GM19324 (cell line): Measurements from ENCODE around the gene MEIS2.
A peak's percentile ranks its signal among the peaks of the same experiment; 100 is the strongest.

Source experiments
- ATAC-seq: cut with Tn5 transposase; IDR thresholded peaks from one replicate; pipeline ENCODE4 v1.9.1; 2021; ENCODE audit warnings: mild to moderate bottlenecking, moderate library complexity; ENCODE audit not compliant: unreplicated experiment, low FRiP score

Gene MEIS2

DNA sequence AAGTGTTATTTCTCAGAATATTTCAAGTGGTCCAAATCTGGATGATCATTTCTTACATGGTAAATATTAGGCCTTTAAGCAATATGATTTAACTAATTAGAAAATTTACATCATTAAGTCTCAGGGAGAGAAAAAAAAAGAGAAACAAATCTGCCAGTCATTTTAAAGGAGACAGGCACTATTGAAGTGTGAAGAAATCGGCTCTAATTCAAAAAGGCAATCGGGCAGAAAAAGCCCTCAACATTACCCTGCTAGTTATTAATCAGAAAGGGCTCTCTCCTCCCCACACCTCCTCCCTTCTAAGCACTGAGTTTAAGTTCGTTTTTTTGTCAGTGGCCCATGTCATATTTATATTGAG, 215.9 kb downstream of the MEIS2 start:
- ATAC-seq, result no peak

DNA sequence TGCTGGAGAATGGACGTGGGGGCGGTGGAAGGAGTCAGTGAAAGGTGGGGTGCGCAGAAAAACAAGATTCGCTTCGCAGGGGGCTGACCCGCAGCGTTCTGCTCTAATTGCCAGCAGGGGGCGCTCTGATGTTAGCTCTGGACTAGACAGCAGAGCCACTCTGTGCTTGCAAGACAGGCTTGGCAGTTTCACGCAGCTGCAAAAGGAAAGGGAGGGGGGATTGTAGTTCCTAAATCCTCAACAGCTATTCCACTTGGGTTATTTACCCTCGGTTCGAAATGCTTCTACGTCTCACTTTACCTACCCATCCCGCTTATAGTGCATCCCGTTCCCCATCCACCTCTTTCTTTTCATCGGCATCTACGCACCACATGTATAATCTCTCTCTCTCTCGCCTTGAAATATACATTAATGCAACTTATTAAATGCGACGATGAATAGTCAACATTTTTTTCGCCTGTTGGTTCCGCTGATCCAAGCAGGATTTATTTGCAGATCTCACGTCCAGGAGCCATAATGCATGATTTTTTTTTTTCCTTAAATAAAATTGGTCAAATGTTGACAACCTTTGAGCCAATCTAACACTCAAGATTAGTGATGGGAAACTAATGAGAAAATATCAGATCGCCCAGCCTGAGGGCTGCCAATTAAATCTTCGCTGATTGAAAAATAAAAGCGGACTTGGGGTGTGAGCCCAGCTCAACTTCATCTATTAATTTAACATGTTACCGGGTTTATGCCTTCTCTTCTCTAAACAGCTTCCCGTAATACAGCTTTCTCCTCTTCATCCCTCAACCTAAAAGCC, 216.4 kb downstream of the MEIS2 start:
- peak; percentile 76 for ATAC-seq

DNA sequence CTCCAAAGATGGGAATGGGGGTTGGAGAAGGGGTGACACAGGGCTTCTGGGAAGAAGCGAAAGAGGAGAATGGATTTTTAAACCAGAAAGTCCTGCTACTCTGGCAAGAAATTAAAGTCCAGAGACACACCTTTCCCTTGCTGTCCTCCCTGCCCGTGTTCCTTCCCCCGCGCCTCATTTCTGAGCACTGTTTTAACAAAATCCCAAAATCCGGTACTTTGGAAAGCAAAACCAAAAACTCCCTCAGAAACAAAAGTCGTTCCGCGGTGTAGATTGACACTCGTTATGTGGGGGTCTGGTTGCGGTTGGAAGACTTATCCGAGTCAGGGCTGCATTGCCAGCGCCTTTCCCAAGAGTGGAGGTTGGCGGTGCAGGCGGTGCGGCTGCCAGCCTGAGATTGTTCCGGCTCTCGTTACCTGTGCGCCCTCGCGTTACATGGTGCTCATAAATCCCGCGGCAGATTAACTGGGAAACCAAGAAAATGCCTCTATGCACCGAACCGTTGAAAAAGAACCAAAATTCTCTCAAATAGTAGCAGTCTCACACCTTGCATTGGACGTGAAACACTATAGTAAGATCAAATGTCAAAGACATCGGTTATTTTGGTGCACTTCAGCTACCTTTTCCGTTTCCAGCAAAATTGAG, 217.7 kb downstream of the MEIS2 start:
- no peak for ATAC-seq

DNA sequence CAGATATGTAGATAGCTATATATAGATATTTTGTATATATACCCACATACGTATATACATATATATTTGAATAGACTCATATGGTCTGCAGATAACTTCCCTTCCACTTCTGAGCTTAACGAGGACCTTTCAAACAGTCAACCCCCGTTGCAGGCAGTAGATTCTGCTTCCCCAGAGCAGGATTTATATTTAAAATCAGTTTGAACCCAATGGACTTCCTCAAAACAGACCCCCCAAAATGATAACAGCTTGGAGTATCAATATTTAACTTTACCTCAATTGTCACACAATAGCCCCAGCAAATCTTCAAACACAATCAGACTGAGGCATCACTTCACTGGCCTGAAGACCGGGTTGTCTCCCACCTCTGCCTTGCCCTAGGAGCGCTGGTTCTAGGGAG, 218.3 kb downstream of the MEIS2 start:
- no peak for ATAC-seq

DNA sequence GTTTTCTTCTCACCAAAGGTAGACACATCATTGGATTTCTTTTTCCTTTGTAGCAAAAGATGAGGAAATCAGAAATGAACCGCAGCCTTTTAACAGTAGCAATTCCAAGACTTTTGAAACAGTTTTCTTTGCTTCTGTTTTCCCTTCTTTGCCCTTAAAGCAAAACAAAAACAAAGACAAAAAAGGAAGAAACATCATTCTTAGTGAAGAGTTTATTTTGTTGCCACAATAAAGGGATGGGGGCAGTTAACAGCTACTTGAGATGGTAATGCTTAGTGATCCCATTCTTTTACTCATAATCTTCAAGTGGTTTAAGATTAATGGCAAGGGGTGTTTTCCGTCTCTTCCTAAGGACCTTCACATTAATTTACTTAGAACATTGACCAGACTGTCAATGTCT, 218.8 kb downstream of the MEIS2 start:
- ATAC-seq, result no peak

DNA sequence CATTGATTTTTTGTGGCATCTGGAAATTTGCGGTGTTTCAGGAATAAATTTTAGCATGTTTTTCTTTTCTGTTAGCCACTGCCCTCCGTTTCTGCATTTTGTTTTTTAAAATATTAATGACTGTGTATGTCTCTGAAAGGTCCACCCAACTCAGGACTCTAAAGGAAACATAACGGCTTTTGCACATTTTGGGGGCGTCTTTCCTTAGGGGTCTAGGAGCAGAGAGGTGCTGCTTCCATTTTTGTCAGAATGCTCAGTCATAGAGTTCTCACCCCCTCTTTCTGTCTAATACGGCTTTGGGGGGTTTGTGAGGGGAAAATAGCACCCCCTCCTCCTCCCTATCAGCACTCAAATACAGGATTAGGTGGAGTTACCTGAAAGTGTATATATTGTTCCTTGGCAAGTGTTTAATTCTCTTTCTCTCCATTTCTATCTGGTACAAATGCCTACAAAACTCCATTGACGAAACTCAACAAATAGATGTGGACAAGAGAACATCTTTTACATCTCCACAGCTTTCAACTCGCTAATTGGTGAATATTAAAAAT, 219.4 kb downstream of the MEIS2 start:
- ATAC-seq, result no peak

DNA sequence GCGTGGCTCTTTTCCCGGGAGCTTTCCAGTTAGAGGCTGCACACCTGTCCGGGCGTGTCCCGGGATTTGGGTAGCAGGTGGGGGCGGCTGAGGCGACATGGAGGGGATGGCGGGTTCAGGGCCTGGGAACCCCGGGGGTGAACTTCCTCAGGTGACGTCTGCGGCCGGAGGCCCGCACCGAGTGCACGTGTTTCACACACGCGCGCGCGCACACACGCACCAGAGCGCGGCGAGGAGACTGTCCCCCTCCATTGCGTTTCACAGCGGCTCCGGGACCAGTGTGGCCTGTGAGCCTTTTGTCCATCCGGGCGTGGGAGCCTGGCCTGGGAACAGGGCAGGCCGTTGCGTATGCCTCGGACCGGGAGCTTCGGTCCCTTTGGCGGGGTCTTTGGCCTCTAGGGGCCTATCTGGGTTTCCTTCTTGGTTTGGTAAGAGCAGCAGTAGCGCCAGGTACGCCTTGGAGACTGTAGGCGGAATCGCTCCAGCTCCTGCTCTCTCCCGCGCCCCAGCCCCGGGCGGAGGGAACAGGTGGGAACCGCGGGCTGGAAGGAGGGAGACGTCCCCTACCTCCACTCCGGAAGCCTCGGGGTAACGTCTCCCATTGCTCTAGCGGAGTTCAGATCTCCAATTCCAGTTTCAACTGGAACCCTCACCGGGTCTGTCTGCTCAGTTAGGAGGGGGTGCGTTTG, 220.0 kb downstream of the MEIS2 start:
- ATAC-seq, result no peak

DNA sequence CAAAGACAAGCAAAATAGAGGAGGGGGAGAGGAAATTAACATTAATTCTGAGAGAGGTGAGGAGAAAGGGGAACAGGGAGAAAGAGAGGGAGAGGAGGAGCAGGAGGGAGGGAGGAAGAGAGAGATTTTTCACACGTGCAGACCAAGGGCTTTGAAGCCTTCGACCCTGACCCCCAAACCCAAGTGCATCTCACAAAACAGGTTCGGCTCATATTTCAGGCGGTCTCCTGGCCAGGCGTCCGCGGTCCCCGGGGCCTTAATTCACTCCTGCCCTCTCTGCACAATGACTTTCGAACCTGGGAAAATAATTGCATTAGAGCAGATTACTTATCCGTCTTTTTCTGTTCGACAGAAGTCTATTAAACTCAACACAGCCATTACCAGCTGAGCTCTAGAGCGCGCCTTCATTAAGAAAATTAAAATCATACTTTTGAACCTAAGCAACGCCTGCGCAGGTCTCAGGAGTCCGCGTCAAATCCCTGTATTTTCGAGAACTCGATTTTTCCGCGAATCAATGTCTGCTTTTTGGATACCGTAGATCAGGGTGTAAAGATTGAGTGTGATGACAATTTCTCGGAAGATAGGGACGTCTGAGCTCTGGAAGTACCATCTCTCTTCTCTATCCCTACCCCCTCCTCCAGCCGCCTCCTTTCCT, 220.7 kb downstream of the MEIS2 start:
- no peak for ATAC-seq

DNA sequence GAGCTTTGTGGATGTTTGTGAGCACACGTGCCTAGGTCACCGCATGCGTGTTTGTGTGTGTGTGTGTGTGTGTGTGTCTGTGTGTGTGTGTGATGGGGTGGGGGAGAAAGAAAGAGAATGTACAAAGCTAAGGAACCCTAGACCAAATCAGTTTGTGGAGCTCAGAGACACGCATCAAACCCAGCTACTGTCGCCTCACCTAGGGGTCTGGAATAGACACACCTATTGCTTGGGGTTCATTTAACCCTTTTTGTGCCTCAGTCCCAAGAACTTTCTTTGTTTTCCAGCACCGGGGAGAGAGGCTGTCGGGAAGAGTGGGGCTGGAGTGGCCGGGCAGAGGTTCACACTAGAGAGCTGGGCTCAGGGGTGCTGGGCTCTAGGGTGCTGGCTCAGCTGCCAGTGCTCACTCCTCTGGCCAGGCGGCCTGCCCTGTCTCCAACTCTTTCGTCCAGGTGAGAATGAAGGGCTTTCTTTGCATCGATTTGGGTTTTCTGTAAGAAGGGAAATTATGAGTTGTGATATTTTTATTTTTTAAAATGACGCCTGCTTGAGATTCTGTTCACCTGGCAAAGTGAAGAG, 221.6 kb downstream of the MEIS2 start:
- ATAC-seq, result no peak

DNA sequence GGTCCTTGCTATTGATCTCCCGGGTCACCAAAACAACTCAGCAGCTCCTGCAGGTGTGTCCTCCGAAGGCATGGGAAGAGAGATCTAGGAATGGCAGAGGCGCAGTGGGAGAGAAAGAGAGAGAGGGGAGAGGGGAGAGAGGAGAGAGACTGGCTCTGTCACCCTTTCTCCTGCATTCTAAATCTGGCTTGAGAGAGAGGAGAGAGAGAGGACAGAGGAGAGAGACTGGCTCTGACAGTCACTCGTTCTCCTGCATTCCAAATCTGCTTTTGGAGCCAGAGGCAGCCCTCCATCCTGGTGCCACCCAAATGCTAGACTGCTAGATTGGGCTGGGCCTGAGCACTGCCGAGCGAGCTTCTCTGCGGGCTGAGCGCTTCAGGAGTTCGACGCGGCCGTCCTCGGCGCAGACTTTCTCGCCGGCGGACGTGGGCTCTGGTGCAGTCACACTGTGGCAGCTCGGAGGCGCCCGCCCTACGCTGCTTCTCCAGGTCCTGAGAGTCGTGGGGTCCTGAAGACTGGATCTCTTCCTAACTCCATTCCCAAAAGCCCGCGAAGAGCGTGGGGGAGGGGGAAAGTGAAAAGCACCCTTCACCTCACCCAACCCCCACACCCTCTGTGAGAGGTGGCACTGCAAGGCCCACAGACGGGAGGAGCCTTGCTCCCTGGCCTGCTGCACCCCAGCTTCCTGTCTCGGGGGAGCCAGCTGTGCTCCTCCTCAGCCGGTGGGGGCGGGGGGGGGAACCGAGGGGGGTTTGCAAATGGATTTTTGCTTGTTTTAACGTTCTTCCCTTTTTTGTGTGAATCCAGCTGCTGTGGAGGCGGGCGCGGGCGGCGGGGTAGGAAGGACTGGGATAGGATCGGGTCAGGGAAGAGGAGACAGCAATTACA, 222.3 kb downstream of the MEIS2 start:
- no peak for ATAC-seq

DNA sequence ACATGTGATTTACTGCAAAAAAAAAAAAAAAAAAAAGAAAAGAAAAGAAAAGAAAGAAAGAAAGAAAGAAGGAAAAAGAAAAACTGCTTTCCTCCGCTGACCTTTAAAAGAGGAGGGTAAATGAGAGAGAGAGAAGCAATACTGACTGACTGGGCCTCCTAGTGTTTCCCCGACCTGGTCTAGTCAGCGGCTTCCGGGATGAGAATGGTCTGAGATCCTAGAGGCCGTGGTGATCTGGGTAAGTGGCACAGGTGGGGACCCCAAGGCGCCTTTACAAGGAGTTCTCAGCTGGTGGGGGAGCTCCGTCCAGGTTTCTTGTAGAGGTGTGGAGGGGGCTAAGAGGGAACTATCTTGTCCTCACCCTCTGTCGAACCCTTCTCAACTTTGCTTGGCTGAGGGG, 223.1 kb downstream of the MEIS2 start:
- ATAC-seq, result no peak

DNA sequence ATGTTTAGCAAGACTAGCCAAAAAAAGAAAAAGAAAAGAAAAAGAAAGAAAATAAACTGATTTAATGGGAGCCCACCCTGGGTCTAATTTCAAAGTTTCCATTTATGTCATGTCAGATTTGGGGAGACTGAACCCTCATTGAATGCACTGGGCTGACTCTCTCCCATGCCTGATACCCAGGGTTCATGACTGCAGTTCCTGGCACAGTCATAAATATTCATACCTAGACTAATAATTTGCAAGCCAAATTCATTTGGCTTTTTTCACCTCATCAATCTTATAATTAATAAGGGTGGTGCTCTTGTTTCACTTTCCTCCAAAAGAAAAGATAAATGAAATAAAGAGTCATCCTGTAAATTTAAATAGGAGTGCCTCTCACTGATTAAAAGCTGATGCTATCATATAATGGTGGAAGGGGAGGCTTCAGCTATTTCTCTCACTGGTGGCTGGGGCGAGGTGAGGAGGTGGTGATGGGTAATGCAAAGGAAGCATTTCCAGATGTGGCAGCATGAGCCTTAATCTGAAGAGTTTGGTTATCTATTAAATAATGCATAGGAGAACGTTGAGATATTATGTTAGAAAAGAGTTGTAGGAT, 224.5 kb downstream of the MEIS2 start:
- no peak for ATAC-seq

DNA sequence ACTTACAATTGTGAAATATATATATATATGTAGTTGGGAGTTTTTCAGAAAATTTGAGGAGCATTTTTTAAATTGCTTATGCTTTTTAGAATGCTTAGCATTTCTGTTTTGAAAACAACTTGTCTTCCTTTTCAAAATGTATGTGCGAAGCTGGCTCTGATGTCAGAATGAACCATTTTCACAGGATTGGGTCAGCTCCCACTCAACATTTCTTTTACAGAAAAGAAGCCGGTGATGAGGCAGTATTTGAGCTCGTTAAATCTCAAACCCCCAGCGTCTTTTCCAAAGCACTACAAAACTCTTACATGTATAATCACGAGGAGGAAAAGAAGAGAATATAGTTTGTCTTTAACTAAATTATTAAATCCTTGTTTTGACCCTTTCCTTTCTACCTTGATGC, 225.4 kb downstream of the MEIS2 start:
- no peak for ATAC-seq

DNA sequence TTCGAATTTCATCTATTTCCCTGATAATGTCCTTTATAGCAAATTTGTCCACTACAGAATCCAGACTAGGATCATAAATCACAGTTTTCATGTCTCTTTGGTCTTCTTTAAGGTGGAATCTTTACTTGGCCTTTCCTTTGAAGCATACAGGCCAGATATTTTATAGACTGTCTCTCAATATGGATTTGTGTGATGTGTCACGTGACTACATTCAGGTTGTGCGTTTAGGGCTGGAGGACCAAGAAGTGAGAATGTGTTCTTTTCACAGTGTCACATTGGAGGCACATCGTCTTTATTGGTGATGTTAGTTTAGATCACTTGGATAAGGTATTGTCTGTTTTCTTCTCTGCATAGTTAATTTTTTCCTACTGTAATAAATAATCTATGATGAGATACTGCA, 232.9 kb downstream of the MEIS2 start:
- no peak for ATAC-seq

DNA sequence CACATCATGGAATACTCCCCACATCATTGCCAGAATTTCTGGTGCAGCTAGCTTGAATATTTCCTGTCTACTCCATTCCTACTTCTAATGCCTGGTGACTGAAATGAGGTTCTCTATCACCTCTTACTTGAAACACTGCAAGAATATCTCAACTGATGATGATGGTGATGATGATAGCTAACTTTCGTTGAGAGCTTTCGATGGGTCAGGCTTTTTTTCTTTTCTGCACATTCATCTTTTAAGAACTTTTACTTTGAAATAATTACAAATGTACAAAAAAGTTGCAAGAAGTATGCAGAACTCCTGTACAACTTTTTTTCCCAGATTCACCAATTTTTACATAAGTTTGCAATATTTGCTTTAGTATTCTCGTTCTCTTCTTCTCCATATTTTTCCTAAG, 233.5 kb downstream of the MEIS2 start:
- ATAC-seq, result no peak

DNA sequence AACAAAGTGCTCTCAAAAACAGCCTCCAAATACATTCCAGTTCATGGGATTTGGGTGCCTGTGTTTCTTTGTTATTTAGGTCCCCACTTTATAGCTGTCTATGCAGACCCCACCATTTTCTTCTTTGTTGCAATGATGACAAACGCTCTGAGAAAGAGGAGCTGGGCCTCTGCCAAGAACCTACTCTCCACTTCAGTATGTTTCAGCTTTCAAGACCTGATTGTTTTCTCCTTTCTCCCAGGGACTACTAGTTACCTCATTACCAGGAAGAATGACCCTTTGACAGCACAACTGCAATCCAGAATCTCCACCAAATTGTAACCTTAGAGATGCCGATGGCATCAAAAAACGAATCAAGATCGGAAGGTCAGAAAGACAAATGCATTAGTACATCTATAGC, 236.8 kb downstream of the MEIS2 start:
- ATAC-seq, result no peak

DNA sequence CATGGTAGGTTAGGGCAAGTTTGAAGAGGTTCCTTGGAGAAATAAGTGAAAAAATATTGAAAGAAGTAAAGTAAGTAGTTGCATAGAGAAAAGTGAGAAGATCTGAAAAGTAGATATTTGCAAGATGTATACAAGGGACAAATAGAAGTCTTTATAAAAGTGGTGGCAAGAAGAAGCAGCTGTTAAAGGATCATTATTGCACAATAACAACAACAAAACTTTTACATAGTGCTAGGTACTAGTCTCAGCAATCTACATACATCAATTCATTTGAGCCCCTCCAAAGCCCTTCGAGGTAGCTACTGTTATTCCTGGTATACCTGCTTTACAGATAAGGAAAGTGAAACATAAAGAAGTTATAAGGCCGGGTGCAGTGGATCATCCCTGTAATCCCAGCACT, 239.6 kb downstream of the MEIS2 start:
- ATAC-seq, result no peak

DNA sequence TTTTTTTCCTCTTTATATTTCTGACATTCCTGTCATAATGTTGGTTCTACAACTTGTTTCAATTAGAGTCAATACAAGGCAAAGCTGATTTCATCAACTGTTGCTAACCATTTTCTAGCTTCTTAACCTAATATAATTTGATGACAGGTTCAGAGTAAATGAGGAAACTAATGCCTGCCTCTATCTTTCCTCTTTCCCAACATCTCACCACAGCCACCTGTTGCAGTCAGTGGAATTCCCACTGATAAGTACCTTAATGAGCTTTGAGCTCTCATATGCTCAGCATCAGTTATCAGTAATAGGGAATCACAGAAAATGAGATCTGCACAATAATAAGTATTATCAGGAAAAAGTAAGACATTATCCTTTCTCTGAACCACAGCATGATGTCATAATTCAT, 241.9 kb downstream of the MEIS2 start:
- no peak for ATAC-seq

DNA sequence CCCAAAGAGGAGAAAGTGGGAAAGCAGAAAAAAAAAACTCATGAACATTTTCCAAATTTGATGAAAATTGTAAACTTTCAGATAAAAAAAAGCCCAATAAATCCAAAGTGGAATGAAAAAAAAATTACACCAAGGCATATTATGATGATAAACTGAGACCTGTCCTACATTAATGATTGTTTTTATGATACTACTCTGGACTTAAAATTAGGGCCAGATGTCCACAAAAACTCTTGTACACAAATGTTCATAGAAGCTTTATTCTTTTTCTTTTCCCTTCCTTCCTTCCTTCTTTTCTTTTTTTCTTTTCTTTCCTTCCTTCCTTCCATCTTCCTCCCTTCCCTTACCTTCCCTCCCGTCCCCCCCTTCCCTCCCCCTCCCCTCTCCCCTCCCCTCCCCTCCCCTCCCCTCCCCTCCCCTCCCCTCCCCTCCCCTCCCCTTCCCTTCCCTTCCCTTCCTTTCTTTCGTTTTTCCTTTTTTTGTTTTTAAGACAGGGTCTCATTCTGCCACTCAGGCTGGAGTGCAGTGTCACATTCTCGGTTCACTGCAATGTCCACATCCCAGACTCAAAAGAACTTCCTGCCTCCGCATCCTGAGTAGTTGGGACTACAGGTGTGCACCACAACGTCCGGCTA, 243.9 kb downstream of the MEIS2 start:
- no peak for ATAC-seq
